HG03575 (cell line): ENCODE results near the gene XXYLT1.

Experiments used
- ATAC-seq: cut with Tn5 transposase; IDR thresholded peaks from one replicate; pipeline ENCODE4 v1.9.1; 2021; ENCODE audit not compliant: unreplicated experiment, insufficient number of reproducible peaks, low FRiP score; ENCODE audit errors: extremely low read depth

XXYLT1 gene

DNA sequence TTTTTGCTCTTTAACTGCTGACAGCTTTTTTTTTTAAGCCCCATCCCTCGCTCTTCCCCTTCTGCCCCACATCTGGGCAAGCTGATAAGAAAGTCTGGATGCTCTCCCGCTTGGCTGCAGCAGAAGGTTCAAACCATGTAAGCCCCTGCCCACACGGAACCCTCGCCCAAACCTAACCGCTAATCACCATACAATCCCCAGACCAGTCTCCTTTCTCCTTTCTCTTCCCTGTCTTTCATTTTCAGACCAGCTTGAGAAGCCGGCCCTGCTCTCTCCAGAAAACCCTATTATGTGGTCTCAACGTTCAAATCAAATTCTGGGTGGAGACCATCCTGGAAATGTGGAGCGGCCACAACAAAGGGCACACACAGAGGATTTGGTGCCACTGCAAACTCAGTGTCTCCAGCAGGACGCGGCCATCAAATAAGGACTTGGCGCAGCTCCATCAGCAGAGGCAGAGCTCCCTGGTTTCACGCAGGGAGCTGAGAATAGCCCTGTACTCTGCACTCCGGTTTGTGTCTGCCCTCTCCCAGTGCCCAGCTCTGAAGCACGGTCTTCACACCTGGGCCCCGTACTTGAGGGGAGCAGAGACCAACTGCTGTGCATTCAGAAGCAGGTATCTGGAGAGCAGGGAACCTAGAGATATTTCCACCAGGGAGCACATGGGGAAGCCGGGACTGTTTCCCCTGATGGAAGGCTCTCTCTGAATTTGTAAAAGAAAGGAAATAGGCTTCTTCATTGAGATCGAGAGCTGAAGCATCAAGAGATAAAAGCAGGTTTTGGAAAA lies 92.6 kb downstream of the XXYLT1 start:
- ATAC-seq, result no peak

DNA sequence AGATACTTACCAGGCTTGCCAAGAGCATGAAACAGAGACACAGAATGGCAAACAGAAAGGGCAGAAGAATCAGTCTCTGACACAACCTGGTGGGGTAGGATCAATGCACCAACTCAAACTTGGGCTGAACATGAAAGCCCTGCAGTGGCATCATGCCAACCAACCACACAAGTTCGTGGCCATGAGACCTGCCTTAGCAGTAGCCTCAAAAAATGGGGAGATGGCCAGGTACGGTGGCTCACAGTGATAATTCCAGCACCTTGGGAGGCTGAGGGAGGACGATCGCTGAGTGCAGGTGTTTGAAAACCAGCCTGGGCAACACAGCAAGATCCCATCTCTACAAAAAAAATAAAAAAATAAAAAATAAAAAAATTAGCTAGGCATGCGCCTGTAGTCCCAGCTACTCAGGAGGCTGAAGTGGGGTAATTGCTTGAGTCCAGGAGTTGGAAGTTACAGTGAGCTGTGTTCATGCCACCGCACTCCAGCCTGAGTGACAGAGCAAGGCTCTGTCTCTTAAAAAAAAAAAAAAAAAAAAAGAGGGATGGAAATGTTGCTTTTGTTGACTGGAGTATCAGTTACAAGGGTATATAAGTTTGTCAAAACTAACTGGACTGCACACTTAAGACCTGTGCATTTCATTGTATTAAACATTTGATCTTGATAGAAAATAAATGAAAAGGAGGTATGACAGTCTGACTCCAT lies 93.4 kb downstream of the XXYLT1 start:
- ATAC-seq, result no peak

DNA sequence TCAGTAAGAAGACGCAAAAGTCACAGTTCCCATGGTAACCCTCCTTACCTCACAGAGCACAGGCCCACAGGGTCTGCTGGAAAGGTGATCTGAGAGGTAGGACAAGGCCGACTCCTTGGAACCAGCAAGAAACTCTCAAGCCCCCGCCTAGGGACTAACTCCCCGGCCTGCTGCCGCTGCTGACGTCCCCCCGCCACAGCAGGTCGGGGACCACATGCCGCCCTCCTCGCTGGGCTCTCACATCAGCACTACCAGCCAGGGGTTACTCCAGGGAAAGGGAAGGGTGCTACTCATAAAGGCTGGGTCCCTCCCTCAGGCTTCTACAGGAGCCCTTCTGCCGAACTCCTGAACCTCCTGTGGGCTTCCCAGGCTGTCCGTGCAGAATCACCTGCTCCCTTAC lies 94.2 kb downstream of the XXYLT1 start:
- ATAC-seq, result no peak

DNA sequence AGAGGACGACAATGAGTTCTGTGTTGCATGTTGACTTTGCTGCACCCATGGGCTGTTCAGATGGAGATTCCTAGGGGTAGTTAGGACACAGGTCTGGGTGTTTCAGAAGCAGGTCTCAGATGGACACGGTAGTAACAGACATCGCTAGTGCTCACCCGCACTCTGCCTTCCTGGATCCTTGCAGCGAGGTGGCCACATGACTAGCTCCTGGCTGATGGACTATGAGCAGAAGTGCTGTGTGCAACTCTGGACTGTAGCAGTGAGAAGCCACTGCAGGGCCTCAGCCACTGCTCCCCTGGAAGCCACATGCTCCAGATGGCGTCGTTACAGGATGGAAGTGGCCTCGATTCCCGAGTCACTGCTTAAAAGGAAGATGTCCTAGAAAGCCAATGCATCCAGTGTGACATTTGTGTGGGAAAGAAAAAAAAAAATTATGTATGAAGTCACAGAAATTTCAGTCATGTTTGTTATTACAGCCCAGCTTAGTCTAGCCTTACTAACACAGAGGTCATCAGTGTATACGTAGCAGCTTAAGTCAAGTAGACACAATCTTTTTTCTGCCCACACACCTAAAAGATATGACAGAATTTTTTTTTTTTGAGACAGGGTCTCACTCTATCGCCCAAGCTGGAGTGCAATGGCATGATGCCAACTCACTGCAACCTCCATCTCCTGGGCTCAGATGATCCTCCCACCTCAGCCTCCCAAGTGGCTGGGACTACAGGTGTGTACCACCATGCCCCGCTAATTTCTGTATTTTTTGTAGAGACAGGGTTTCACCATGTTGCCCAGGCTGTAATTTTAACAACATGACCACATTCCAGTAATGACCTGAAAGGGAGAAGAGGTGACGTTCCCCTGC lies 95.3 kb downstream of the XXYLT1 start:
- ATAC-seq, result no peak

DNA sequence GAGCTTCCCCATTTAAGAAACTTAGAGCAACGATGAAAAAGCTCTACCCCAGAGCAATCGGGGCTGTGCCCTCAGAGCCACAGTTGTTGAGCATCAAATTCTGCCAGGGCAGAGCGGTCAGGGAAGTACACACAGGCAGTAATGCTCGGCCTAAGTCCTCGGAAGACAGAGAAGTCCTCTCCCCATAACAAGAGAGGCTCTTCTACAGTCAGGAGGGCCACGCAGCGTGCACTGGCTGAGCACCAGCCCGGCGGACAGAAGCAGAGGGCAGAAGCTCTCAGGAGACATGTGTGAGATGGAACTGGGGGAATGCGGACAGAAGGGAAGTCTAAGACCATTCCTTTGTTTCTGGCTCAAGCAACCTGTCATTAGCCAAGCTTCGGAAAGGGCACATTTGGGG lies 95.9 kb downstream of the XXYLT1 start:
- ATAC-seq, result no peak

DNA sequence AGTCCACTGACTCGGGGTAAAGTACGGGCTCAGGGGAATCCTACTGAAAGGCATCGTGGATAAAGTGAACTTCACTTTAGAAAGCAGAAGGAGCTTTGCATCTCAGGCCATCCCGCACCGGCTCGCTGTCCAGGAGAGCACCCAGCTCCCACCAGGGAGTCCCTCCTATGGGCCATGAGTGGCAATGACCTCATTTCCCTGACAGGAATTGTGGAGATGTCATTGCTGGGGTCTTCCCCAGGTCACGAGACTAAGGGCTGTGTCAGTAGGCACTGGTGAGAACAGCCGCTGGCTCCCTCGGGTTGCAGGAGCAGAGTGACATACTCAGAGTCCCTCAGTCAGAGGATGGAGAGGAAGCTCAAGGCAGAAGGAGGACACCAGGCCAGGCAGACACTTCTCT lies 97.3 kb downstream of the XXYLT1 start:
- no peak for ATAC-seq

DNA sequence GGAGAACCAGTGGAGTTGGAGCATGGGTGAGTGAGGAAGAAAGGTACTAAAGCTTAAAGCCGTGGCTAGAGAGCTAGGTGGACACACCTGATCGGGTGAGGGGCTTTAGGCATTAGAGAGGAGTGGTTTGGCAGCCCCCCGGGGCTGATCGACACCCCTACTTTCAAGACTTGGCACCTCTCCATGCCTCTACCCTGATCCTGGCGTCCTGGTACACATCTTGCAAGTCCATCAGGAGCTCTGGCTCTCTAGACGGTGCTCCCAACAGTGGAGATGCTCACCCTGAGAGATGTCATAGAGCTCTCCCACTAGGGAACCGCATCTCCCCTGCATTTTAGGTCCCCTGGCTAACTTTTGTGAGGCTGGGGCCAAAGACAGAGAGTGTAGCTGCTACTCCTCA lies 98.1 kb downstream of the XXYLT1 start:
- ATAC-seq, result no peak

DNA sequence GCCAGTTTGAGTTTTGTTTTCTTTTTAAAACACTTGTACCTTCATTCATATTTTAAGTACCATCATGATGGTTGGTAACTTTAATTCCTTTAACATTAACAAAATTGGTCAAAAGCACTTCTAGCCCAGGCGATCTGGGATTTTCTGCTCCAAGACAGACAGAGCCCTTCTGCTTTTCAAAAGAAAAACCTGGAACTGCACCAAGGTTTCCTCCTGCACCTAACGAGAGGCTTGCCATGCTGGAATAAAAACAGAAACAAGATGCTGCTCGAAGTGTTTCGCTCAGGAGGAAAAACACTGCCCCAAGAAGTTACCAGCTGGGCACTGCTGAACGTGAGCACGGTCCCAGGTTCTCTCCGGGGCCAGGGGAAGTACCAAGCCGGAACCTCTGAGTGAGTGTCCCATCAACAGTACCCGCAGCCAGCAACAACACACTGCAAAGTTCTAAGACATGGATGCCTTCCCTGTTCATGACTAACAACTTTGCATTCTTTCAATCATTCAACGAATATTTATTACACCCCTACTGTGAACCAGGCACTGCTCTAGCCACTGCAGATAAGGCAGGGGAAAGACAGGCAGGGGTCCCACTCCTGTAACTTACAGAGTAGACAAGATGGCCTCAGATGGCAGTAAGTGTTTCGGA lies 98.8 kb downstream of the XXYLT1 start:
- ATAC-seq, result no peak

DNA sequence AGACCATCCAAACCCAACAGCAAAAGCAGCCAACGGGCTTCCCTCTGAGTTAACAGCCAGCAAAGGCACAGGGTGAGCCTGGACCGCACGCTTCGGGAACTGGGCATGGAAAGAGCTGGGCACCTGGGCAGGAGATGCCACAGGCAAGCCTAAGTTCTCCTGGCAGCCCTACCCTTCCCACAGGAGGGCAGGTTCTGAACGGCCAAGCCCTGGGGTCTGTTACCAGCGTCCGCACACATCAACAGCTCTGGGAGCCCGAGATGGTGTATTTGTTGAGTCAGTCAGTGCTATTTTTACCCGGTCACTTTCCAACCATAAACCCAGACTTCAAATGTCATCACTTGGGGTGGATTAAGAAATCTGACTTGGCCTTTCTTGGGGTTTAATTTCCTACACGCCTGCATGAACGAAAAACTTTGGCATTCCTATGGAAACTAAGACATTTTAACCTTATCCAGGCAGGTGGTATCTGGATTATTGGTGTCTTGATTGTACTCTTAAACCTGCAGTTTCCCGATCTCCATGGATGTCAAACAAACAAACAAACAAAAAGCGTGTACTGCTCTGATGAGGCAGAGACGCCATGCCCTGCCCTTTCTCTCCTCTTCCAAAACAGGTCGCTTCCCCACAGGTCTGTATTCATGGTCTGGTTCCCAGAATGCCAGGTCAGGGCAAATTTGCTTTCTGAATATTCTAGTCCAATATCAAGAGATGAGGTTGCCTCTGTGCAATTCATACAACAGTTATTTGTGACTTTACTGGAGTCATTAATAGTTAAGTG lies 99.7 kb downstream of the XXYLT1 start:
- ATAC-seq, result no peak

DNA sequence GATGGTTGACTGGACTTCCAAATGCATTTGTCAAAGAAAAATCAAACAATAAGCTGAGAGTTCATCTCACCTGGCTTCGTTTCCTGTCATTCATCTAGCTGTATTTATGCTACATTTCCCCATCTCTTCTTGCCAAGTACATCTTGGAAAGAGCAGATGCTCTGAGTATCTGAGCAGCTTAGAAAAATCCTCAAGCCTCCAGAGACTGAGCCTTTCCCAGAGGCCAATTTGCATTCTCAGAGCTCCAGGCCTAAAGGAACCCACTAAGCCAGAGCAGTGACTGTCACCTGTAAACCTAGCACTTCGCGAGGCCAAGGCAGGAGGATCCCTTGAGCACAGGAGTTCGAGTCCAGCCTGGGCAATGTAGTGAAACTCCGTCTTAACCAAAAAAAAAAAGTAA lies 100.5 kb downstream of the XXYLT1 start:
- ATAC-seq, result no peak

DNA sequence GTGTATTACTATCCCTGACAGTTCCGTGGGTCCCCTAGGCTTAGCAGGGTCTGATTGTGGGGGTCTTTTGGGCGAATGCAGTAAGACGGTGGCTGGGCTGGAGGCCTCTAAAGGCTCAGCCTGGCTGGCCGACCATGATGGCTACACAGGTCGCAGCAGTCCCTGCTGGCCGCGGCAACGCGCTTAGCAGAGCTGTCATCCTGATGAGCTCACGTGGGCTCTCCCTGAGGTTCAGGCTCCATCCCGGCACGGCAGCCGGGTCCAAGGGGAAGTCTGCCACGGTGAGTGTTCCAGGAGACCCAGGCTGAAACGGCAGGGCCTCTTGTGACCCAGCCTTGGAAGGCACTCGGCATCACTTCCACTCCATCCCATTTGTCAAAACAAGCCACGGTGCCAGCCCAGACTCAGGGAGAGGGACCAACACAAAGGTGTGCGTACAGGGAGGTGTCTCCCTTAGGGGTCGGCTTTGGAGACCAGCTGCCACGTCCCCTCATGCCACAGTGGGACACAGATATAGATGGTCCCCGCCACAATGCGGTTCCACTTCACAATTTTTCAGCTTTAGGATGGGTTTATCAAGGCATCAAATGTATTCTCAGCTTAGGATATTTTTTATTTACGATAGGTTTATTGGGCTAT lies 101.8 kb downstream of the XXYLT1 start:
- ATAC-seq, result no peak

DNA sequence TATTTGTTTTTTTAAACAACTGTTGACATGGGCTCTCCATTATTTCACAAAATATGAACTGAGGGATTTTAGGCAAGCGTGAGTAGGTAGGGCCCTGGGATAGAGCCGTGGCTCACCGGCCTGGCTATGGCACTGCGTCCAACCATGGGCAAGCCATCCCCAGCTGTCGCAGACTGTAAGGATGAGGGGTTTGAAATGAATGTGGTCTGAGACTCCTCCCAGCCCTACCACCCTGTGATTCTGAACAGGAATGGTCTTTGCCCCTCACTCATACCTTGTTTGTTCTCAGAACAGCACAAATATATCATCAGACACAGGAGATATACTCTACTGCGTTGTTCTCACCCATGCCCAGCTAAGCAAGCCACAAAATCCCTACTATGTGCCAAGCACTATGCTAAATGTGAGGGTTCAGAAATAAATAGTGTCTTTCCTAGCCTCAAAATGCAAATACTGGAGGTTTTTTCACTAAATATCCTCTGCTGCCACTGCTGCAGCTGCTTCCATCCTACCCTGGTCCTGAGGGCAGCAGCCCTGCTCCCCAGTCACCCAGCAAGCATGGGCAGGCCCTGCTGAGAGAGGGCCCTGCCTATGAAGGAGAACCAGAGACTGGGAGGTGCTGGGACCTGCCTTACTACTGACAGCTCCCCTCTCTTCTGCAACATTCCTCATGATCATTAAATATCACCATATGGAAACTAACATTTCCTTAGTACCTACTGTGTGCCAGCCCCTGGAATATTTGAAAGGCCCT lies 102.8 kb downstream of the XXYLT1 start:
- no peak for ATAC-seq

DNA sequence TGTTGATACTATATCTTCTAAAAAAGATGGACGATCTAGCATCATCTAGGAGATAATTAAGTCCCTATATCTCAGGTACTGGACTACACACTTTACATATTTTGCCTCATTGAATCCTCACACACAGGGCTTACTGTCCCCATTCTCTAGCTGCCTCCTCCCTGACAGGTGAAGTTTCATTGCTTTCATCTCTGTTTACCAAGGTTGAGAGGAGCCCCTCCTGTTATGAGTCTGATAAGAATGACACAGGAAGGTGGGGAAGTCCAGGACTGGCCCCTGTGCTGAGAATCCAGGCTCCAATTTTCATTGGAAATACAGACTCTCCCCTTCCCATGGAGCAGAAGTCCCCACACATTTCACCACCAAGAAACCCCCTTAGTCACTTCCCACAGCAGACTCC lies 105.2 kb downstream of the XXYLT1 start:
- ATAC-seq, result no peak

DNA sequence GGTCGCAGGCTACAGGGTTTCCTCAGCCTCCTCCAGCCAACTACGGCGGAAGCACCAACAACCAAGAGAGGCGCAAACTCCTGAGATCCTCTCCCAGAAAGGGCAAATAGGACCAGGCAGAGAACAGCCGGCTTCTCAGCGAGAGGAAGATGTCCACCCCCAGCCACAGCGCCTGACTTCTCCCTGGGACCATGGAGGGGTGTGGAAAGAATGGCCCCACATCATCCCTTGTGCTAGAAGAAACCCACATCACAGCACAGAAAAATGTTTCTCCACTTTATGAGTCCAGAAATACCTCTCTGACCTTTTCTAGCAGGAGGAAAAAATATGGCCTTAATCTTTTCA lies 105.7 kb downstream of the XXYLT1 start:
- ATAC-seq, result no peak

DNA sequence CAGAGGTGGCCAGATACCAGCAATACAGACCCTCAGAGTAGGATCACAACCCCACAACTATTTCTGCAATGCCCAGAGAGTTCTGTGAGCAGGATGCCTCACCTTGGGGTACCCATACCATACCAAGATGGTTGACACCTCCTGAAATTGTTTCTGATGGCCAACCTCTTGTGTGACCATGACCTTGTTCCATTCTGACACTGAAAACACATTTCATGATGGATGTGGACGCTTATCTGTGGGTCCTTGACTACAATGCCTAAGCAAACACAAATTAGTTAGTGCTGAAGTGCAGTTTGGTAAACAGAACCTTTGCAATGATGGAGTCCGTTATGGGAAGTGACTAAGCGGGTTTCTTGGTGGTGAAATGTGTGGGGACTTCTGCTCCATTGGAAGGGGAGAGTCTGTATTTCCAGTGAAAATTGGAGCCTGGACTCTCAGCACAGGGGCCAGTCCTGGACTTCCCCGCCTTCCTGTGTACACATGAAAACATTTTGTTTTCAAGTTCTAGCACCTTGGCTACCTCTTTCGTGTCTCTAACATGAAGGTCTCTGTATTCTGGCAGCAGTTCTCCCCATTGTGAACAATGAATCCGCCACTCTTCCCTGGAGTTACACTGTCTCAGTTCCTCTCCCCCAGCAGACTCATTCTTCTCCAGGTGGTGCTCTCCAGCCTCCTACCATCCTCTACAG lies 106.2 kb downstream of the XXYLT1 start:
- no peak for ATAC-seq

DNA sequence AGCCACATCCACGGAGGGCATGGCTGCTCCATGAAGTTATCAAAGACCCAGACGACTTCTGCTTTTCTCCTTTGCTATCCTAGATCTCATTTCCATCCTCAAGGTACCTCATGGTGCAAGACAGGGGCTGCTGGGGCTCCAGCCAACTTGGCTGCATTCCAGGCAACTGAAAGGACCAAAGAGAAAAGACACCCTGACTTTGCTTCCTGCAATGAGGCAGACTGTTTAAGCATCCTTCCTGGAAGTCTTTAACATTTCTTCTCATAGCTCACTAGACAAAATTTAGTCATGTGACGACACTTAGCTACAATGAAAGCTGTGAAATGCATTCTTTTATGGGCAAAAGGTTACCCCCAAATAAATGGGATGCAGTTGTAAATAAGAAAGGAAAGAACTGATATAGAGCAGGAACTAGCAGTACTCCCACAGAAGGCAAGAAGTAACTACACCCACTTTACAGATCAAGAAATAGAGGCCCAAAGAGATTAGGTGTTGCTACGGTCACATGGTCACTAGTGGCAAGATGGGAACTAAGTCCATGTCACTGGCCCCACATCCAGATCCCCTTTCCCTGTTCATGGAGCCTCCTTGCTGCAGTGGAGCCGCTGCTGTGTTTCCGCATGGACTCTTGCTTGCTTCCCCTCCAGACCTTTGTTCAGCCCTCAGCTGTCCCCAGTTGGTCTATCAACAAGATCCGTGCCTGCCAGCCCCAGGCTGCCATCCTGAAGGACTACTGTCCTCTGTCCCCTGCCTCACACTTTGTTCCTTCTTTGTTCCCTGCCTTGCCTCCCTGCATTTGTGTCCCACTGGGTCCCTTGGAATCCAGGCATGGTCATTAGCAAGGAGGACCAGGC lies 107.0 kb downstream of the XXYLT1 start:
- no peak for ATAC-seq
